ENCODE measurements around the gene CSAD.

The CSAD gene

DNA sequence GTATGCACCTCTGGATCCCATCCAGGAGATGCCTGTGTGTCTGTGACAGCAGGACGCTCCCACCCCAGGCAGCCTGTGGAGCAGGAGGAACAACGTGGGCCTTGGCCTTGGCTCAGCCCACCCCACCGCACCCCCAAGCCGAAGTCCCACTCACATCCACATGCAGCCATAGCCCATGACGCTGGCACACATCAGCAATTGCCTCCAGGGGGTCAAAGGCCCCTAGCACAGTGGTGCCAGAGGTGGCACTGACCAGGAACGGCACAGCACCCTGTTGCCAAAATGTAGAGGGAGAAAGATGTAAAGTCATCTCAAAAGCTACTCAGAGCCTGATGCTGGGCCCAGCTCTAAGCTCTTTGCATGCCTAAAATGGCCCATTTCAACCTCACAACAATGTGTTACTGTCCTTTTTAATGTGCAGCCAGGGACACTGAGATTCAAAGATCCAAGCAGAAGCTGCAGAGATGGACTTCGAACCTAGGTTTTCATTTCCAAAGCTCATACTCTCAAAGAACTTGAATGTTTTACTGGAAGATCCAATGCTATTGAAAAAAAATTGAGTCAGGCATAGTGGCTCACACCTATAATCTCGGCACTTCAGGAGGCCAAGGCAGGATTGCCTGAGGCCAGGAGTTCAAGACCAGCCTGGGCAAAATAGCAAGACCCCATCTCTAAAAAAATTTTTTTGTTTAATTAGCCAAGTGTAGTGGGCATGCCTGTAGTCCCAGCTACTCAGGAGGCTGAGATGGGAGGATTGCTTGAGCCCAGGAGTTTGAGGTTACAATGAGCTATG is 19.4 kb downstream of the CSAD start:
- in situ Hi-C loops (cut with HindIII; ENCODE audit: low sequenced_read_pairs) = no loop called here

GRCh38 chr12:53160673-53161072 is 20.1 kb downstream of the CSAD start:
- in situ Hi-C loops (cut with HindIII; ENCODE audit: low sequenced_read_pairs) = no loop called here

GRCh38 chr12:53160000-53160399 is 20.7 kb downstream of the CSAD start:
- in situ Hi-C loops (cut with HindIII; ENCODE audit: low sequenced_read_pairs) = loop anchor here (5.0 kb wide), 1 partner anchor 32 kb away; no protein-coding TSS in a partner anchor

DNA sequence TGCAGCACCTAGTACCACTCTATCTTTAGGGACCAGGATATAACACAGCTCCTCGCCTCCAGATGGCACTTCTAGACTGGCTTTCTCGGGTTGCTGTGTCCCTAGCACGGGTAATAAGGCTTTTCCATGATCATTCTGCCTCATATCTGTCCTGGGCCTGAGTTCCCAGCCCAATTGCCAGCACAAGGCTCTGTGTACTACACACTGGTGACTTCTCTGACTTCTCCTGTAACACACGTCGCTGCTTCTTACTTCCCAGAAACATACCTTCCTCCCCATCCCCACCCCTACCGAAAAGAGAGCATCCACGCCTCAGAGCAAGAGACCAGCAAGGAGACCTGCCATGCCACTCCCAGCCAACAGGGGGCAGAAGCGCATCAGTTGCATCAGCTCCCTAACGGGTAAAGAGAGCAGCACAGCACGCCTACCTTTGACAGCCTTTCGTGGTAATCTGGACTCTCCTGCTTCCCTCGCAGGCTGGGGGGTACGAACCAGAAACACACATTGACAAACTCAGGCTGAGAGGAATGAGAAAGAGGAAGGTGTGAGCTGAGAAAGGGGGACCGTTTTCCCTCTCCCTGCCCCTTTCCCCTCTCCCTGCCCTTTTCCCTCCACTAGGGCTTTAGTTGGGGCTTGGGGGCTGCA is 21.4 kb downstream of the CSAD start:
- in situ Hi-C loops (cut with HindIII; ENCODE audit: low sequenced_read_pairs) = loop anchor here (5.0 kb wide), 1 partner anchor 33 kb away; no protein-coding TSS in a partner anchor

DNA sequence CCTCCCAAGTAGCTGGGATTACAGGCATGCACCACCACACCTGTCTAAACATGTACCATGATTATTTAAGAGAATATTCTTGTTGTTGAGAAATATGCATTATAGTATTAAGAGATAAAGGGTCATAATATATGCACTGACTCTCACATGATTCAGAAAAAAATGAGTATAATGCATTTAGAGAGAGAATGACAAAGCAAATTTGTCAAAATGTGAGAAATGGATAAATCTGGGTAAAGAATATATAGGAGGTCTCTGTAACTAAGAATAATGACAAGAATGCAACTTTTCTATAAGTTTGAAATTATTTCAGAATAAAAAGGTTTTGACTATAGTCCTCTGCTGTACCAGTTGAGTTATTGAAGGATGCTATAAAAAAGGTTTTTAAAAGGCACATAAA is 28.3 kb downstream of the CSAD start:
- in situ Hi-C loops (cut with HindIII; ENCODE audit: low sequenced_read_pairs) = no loop called here

DNA sequence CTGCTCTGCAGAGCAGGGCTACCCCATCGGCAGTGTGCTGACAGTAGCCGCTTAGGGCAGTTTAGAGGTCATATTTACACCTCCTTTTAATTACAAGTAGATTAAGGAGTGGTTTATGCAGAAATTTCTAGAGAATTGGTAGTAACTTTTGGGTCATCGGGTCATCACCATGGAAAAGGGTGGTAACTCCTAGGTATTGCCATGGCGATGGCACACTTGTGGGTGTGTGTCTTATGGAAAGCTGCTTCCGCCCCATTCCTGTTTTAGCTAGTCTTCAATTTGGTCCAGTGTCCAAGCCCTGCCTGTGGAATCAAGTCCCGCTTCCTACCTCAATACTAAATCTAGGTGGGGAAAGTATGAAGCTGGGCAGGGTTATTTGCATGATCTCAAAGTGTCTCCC is 29.7 kb downstream of the CSAD start:
- in situ Hi-C loops (cut with HindIII; ENCODE audit: low sequenced_read_pairs) = no loop called here

DNA sequence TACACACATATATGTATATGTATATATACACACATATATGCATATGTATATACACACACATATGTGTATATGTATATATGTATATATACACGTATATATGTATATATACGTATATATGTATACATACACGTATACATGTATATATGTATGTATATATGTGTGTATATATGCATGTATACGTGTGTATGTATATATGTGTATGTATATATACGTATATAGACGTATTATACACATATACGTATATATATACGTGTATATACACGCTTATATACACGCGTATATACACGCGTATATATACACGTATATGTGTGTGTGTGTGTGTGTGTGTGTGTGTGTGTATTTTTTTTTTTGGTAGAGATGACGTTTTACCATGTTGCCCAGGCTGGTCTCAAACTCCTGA is 33.1 kb downstream of the CSAD start:
- in situ Hi-C loops (cut with HindIII; ENCODE audit: low sequenced_read_pairs) = no loop called here

GRCh38 chr12:53147181-53147580 is 33.5 kb downstream of the CSAD start:
- in situ Hi-C loops (cut with HindIII; ENCODE audit: low sequenced_read_pairs) = no loop called here

- in situ Hi-C loops (cut with HindIII; ENCODE audit: low sequenced_read_pairs) = no loop called here
Observed at GRCh38 chr12:53145383-53146260, 35.1 kb downstream of the CSAD start.

- in situ Hi-C loops (cut with HindIII; ENCODE audit: low sequenced_read_pairs) = no loop called here
Observed at GRCh38 chr12:53143355-53143754, 37.4 kb downstream of the CSAD start.

DNA sequence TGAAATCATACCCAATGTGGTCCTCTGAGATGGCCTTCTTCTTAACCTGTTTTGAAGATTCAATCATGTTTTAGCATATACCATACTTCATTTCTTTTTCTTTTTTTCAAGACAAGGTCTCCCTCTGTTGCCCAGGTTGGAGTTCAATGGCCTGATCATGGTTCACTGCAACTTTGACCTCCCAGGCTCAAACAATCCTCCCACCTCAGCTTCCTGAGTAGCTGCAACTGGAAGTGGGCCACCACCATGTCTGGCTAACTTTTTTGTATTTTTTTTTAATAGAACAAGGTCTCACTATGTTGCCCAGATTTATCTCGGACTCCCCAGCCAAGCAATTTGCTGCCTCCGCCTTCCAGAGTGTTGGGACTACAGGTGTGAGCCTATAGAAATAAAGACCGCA is 47.0 kb downstream of the CSAD start:
- in situ Hi-C loops (cut with HindIII; ENCODE audit: low sequenced_read_pairs) = loop anchor here (10.0 kb wide), 1 partner anchor 51 kb away; the partner anchor contains the start of genes CSAD and ZNF740

- in situ Hi-C loops (cut with HindIII; ENCODE audit: low sequenced_read_pairs) = loop anchor here (10.0 kb wide), 1 partner anchor 53 kb away; the partner anchor contains the start of genes CSAD and ZNF740
Observed at GRCh38 chr12:53131844-53132243, 48.9 kb downstream of the CSAD start.

GRCh38 chr12:53128780-53129569 is 51.8 kb downstream of the CSAD start:
- in situ Hi-C loops (cut with HindIII; ENCODE audit: low sequenced_read_pairs) = no loop called here

DNA sequence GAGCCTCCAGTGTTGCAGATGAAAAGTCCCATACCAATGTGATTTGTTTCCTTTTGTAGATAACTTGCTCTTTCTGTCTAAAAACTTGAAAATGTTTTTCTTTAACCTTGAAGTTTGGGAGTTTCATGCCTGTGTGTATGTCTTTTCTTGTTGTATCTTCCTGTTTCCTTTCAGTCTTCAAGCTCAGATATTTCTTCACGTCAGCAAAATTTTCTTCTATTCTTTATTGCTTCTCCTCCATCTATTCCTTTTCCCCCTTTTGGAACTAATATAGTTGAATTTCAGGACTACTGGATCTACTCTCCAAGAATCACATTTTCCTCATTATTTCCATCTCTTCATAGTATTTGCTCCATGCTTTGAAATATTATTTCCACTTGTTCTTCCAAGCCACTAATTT is 53.6 kb downstream of the CSAD start:
- in situ Hi-C loops (cut with HindIII; ENCODE audit: low sequenced_read_pairs) = no loop called here

GRCh38 chr12:53124352-53124723 is 56.4 kb downstream of the CSAD start:
- in situ Hi-C loops (cut with HindIII; ENCODE audit: low sequenced_read_pairs) = no loop called here

GRCh38 chr12:53123578-53124351 is 57.0 kb downstream of the CSAD start:
- in situ Hi-C loops (cut with HindIII; ENCODE audit: low sequenced_read_pairs) = no loop called here

DNA sequence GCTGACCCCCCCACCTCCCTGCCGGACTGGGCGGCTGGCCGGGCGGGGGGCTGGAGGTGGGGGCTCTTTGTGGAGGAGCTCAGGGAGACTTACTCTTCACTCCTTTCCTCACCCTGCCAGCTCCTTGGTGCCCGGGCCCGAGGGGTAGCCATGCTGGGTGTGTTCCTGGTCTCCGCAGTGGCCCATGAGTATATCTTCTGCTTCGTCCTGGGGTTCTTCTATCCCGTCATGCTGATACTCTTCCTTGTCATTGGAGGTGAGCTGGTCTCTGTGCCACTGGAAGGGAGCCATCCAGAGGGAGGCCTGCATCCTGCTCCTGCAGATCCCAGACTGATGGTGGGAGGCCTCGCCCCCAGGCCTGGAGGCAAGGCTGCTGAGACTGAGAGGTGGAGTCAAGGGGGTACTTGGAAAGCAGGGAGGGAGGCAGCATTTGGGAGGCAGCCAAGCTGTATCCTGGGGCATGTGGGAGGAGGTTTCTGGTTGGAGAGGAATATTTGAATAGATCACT is 57.7 kb downstream of the CSAD start:
- in situ Hi-C loops (cut with HindIII; ENCODE audit: low sequenced_read_pairs) = no loop called here

- in situ Hi-C loops (cut with HindIII; ENCODE audit: low sequenced_read_pairs) = no loop called here
Observed at GRCh38 chr12:53120685-53121525, 59.8 kb downstream of the CSAD start.

All from endothelial cell of hepatic sinusoid (primary cell).